Transverse colon (tissue), 4 donors: ENCODE data around the gene DTNA. TPM values are rescaled to one million over a fixed set of nuclear protein-coding genes. Genes with fewer than 3 reads are reported as not detected.

Experiments used
- DNase-seq: peaks from one replicate; pipeline ENCODE4 v3.0.0-alpha.2; 2019
- H3K27ac ChIP-seq, 4 donors: fragments of 200-600 bp; sonication (generic); 2 replicates each; pipeline ENCODE4 v1.5.1; 2016 to 2018; ENCODE audit warnings: inconsistent platforms in 4 of 4
- H3K27me3 ChIP-seq: fragments of 200-600 bp; sonication (generic); 2 replicates; pipeline ENCODE4 v1.5.1; 2017; ENCODE audit warnings: inconsistent platforms
- H3K36me3 ChIP-seq, 4 donors: fragments of 200-600 bp; sonication (generic); 2 replicates each; pipeline ENCODE4 v1.5.1; 2017 to 2019; ENCODE audit warnings: inconsistent platforms in 4 of 4
- H3K4me1 ChIP-seq, 4 donors: fragments of 200-600 bp; sonication (generic); 2 replicates each; pipeline ENCODE4 v1.5.1; 2017 to 2020; ENCODE audit warnings: inconsistent platforms in 4 of 4
- H3K4me3 ChIP-seq, 4 donors: fragments of 200-600 bp; sonication (generic); 1 replicate in 1 of 4; 2 replicates in 3 of 4; pipeline versions ENCODE4 v1.5.1 to v1.6.1; 2017 to 2019; ENCODE audit warnings: inconsistent platforms in 4 of 4
- H3K9me3 ChIP-seq, 2 donors: fragments of 200-600 bp; sonication (generic); 2 replicates each; pipeline ENCODE4 v1.5.1; 2017 to 2019; ENCODE audit warnings: inconsistent platforms in 2 of 2
- EP300 ChIP-seq: sonication (generic); formaldehyde crosslinking; IDR thresholded peaks from one replicate; pipeline ENCODE4 v1.6.1; 2017; ENCODE audit warnings: antibody characterized with exemption, low read depth
- POLR2A ChIP-seq: fragments of 450-650 bp; IDR thresholded peaks from one replicate; pipeline ENCODE4 v1.6.1; 2016; ENCODE audit warnings: antibody characterized with exemption, mild to moderate bottlenecking, moderate library complexity
- POLR2AphosphoS5 ChIP-seq, 3 donors: sonication (generic); formaldehyde crosslinking; IDR thresholded peaks; one replicate each; pipeline ENCODE4 v1.6.1; 2016; ENCODE audit warnings: antibody characterized with exemption in 3 of 3
- WGBS, 2 donors: methylation state at CpG; one replicate each; pipeline ENCODE4 v1.1.5; 2018; ENCODE audit warnings: low coverage in 1 of 2; 5-methylcytosine and 5-hydroxymethylcytosine counted together
- in situ Hi-C, 4 donors: fragments of 200-750 bp; cut with MboI; loops; one replicate each; pipeline versions ENCODE4 v1.15.0 to v1.15.1; 2017; ENCODE audit warnings: low sequenced_read_pairs in 3 of 4, low pct_ligation_motif_present in 1 of 4, low pct_unique_long_range_greater_than_20kb in 1 of 4
- intact Hi-C: fragments of 100-400 bp; cut with DNase I; formaldehyde crosslinking; loops from one replicate; pipeline ENCODE4 v1.15.1; 2023; ENCODE audit warnings: low total_unique reads
- total RNA-seq, 4 donors: library from RNA; depleted of rRNA; stranded (reverse); fragments of >200 nt; gene quantifications; one replicate each; pipeline ENCODE4 v1.1.0, GENCODE V29; 2016
- TF ChIP-seq, protein P1 (sequence below), 5 experiments: fragments of 200-600 bp in 3 of 5; fragments of 450-650 bp in 2 of 5; sonication (generic) in 3 of 5; IDR thresholded peaks; 1 replicate in 2 of 5; 2 replicates in 3 of 5; pipeline ENCODE4 v1.5.1; 2016 to 2017; ENCODE audit warnings: antibody characterized with exemption in 5 of 5, inconsistent platforms in 3 of 5, mild to moderate bottlenecking in 2 of 5, moderate library complexity in 1 of 5

The DTNA gene
- total RNA-seq, 4 donors from 2014 or later = 8.9 to 74.4 (median 15.1) TPM

GRCh38 chr18:34803877-34804400, 93.8 kb downstream of the DTNA start:
- TF ChIP-seq POLR2AphosphoS5 (IDR thresholded peaks at IDR 0.05) (no peak), EP300 (no peak), POLR2A (no peak)
- TF ChIP-seq, protein P1, sequence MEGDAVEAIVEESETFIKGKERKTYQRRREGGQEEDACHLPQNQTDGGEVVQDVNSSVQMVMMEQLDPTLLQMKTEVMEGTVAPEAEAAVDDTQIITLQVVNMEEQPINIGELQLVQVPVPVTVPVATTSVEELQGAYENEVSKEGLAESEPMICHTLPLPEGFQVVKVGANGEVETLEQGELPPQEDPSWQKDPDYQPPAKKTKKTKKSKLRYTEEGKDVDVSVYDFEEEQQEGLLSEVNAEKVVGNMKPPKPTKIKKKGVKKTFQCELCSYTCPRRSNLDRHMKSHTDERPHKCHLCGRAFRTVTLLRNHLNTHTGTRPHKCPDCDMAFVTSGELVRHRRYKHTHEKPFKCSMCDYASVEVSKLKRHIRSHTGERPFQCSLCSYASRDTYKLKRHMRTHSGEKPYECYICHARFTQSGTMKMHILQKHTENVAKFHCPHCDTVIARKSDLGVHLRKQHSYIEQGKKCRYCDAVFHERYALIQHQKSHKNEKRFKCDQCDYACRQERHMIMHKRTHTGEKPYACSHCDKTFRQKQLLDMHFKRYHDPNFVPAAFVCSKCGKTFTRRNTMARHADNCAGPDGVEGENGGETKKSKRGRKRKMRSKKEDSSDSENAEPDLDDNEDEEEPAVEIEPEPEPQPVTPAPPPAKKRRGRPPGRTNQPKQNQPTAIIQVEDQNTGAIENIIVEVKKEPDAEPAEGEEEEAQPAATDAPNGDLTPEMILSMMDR (IDR thresholded peaks at IDR 0.05) = no peak
- no peaks in the 10 kb centered on the region for H3K9me3 ChIP-seq
- H3K27ac ChIP-seq = no peak overlapping the region
- H3K4me3 ChIP-seq = no peak overlapping the region
- in situ Hi-C loops = no loop called here
- H3K27me3 ChIP-seq = no peaks in the 10 kb centered on the region
- H3K4me1 ChIP-seq = no peaks in the 10 kb centered on the region
- 76 to 81% methylated on average over 4 to 5 of the region's 5 CpGs for WGBS, 2 donors
- no peaks in the 10 kb centered on the region for H3K36me3 ChIP-seq
- no peak for DNase-seq
- intact Hi-C loops = no loop called here

GRCh38 chr18:34805103-34805877, 95.2 kb downstream of the DTNA start:
- in situ Hi-C loops (no loop called here), intact Hi-C loops (no loop called here)
- Histone ChIP-seq H3K4me3 (no peak overlapping the region), H3K9me3 (no peaks in the 10 kb centered on the region), H3K27me3 (no peaks in the 10 kb centered on the region), H3K36me3 (no peaks in the 10 kb centered on the region), H3K27ac (no peak overlapping the region), H3K4me1 (no peaks in the 10 kb centered on the region)
- TF ChIP-seq EP300 (no peak), POLR2AphosphoS5 (IDR thresholded peaks at IDR 0.05) (no peak), POLR2A (no peak)
- TF ChIP-seq, protein P1 (IDR thresholded peaks at IDR 0.05) = no peak
- DNase-seq = no peak
- WGBS, 2 donors = 74 to 83% methylated on average over 5 to 7 of the region's 7 CpGs

- Histone ChIP-seq H3K36me3 (no peaks in the 10 kb centered on the region), H3K4me3 (no peak overlapping the region), H3K9me3 (no peaks in the 10 kb centered on the region), H3K27me3 (no peaks in the 10 kb centered on the region), H3K4me1 (no peaks in the 10 kb centered on the region), H3K27ac (no peak overlapping the region)
- DNase-seq = no peak
- in situ Hi-C loops (no loop called here), intact Hi-C loops (no loop called here)
- no peak for TF ChIP-seq POLR2A
- TF ChIP-seq, protein P1 (IDR thresholded peaks at IDR 0.05) = no peak
- TF ChIP-seq EP300 = no peak
- TF ChIP-seq POLR2AphosphoS5 (IDR thresholded peaks at IDR 0.05) = no peak
Measured at GRCh38 chr18:34805878-34806351, 95.8 kb downstream of the DTNA start.

DNA sequence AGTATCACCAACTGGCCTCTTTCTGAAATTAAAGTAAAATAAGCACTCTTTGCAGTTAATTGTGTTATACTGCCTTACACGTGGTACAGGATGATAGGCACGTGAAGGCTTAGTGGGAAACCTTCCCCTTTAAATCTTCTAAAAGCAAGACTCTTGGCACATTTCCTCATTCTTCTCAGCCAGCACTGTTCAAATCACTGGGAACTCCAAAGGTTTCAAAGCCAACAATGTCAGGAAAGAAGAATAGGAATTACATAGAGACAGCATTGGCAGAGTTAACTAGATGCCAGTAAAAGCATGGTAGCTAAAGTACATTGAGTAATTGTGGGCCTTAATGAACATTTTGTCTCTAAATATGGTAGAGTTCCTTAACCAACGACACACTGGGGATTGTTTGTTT, 96.4 kb downstream of the DTNA start:
- no peaks in the 10 kb centered on the region for H3K4me1 ChIP-seq
- H3K27ac ChIP-seq = no peak overlapping the region
- intact Hi-C loops (no loop called here), in situ Hi-C loops (no loop called here)
- no peak overlapping the region for H3K4me3 ChIP-seq
- H3K9me3 ChIP-seq = no peaks in the 10 kb centered on the region
- H3K36me3 ChIP-seq = no peaks in the 10 kb centered on the region
- no peaks in the 10 kb centered on the region for H3K27me3 ChIP-seq
- TF ChIP-seq POLR2AphosphoS5 (IDR thresholded peaks at IDR 0.05) = no peak
- DNase-seq = no peak
- 43 to 60% methylated on average over 3 of the region's 3 CpGs for WGBS, 2 donors
